ENCODE data around the gene RRBP1. TPM values are rescaled to one million over a fixed set of nuclear protein-coding genes. Genes with fewer than 3 reads are reported as not detected.
"Not testable (repeated sequence)": the region's sequence is repeated elsewhere in the genome, so short reads cannot be mapped to it uniquely, and the experiment has no call there.

Gene RRBP1
- total RNA-seq, 2 donors from 2014 or later: 191 to 212 TPM

GRCh38 chr20:17659801-17660200 is 22.2 kb downstream of the RRBP1 start:
- Histone ChIP-seq H3K9ac (ENCODE audit: extremely low read depth, low read length, poor library complexity, severe bottlenecking) (no peak overlapping the region), H3K27me3 (ENCODE audit: control insufficient read depth, insufficient read depth, low read length, poor library complexity, severe bottlenecking) (no peaks in the 10 kb centered on the region), H3K27ac (ENCODE audit: low read depth, low read length) (no peak overlapping the region), H3K4me3 (ENCODE audit: low read length) (no peak overlapping the region), H3K4me1 (ENCODE audit: control insufficient read depth, insufficient read depth, low read length) (no peaks in the 10 kb centered on the region), H3K9me3 (ENCODE audit: control insufficient read depth, low read length) (peaks cover 19% of the 10 kb centered on the region), H3K36me3 (ENCODE audit: control insufficient read depth, insufficient read depth, low read length) (peaks cover 57% of the 10 kb centered on the region)
- TF ChIP-seq, protein P1, sequence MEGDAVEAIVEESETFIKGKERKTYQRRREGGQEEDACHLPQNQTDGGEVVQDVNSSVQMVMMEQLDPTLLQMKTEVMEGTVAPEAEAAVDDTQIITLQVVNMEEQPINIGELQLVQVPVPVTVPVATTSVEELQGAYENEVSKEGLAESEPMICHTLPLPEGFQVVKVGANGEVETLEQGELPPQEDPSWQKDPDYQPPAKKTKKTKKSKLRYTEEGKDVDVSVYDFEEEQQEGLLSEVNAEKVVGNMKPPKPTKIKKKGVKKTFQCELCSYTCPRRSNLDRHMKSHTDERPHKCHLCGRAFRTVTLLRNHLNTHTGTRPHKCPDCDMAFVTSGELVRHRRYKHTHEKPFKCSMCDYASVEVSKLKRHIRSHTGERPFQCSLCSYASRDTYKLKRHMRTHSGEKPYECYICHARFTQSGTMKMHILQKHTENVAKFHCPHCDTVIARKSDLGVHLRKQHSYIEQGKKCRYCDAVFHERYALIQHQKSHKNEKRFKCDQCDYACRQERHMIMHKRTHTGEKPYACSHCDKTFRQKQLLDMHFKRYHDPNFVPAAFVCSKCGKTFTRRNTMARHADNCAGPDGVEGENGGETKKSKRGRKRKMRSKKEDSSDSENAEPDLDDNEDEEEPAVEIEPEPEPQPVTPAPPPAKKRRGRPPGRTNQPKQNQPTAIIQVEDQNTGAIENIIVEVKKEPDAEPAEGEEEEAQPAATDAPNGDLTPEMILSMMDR (conservative IDR thresholded peaks at IDR 0.05): peak; percentile 48
- no peak for DNase-seq
- Mint-ChIP-seq H3K4me3 (no peak overlapping the region), H3K27me3 (ENCODE audit: insufficient read depth) (no peaks in the 10 kb centered on the region), H3K9me3 (peaks cover 20% of the 10 kb centered on the region), H3K27ac (no peak overlapping the region), H3K4me1 (peaks cover 40% of the 10 kb centered on the region), H3K36me3 (ENCODE audit: low read depth) (peaks cover 39% of the 10 kb centered on the region)
- 98 to 99% methylated on average over 5 of the region's 5 CpGs for WGBS, 2 experiments (ENCODE audit: insufficient coverage in 1 of 2, insufficient read length in 1 of 2)

DNA sequence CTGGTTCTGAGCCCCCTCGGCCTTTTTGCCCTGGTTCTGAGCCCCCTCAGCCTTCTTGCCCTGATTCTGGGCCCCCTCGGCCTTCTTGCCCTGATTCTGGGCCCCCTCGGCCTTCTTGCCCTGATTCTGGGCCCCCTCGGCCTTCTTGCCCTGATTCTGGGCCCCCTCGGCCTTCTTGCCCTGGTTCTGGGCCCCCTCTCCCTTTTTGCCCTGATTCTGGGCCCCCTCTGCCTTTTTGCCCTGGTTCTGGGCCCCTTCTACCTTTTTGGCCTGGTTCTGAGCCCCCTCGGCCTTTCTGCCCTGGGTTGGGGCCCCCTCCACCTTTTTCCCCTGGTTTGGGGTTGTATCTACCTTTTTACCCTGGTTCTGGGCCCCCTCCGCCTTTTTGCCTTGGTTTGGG is 22.7 kb downstream of the RRBP1 start:
- Mint-ChIP-seq H3K9me3 (peaks cover 20% of the 10 kb centered on the region), H3K36me3 (ENCODE audit: low read depth) (peaks cover 42% of the 10 kb centered on the region), H3K4me1 (peaks cover 40% of the 10 kb centered on the region)
- H3K27ac Mint-ChIP-seq; H3K4me1 ChIP-seq (ENCODE audit: control insufficient read depth, insufficient read depth, low read length); H3K27ac ChIP-seq (ENCODE audit: low read depth, low read length); DNase-seq; H3K4me3 ChIP-seq (ENCODE audit: low read length); H3K9ac ChIP-seq (ENCODE audit: extremely low read depth, low read length, poor library complexity, severe bottlenecking); H3K27me3 ChIP-seq (ENCODE audit: control insufficient read depth, insufficient read depth, low read length, poor library complexity, severe bottlenecking); H3K27me3 Mint-ChIP-seq (ENCODE audit: insufficient read depth); H3K4me3 Mint-ChIP-seq: not testable (repeated sequence)
- 80 to 93% methylated on average over 1 to 6 of the region's 7 CpGs for WGBS, 2 experiments (ENCODE audit: insufficient coverage in 1 of 2, insufficient read length in 1 of 2)
- H3K36me3 ChIP-seq (ENCODE audit: control insufficient read depth, insufficient read depth, low read length): peaks cover 62% of the 10 kb centered on the region
- H3K9me3 ChIP-seq (ENCODE audit: control insufficient read depth, low read length): peaks cover 19% of the 10 kb centered on the region

- Histone ChIP-seq H3K36me3 (ENCODE audit: control insufficient read depth, insufficient read depth, low read length) (peaks cover 69% of the 10 kb centered on the region), H3K27me3 (ENCODE audit: control insufficient read depth, insufficient read depth, low read length, poor library complexity, severe bottlenecking) (no peaks in the 10 kb centered on the region), H3K9me3 (ENCODE audit: control insufficient read depth, low read length) (peaks cover 19% of the 10 kb centered on the region), H3K4me1 (ENCODE audit: control insufficient read depth, insufficient read depth, low read length) (peaks cover 3% of the 10 kb centered on the region), H3K9ac (ENCODE audit: extremely low read depth, low read length, poor library complexity, severe bottlenecking) (no peak overlapping the region), H3K4me3 (ENCODE audit: low read length) (no peak overlapping the region), H3K27ac (ENCODE audit: low read depth, low read length) (no peak overlapping the region)
- no peak for DNase-seq
- H3K27me3 Mint-ChIP-seq (ENCODE audit: insufficient read depth): no peaks in the 10 kb centered on the region
- H3K4me3 Mint-ChIP-seq: no peak overlapping the region
- peaks cover 20% of the 10 kb centered on the region for H3K9me3 Mint-ChIP-seq
- WGBS, 2 experiments (ENCODE audit: insufficient coverage in 1 of 2, insufficient read length in 1 of 2): 92 to 98% methylated on average over 2 of the region's 2 CpGs
- peaks cover 49% of the 10 kb centered on the region for H3K36me3 Mint-ChIP-seq (ENCODE audit: low read depth)
- H3K27ac Mint-ChIP-seq: no peak overlapping the region
- peaks cover 33% of the 10 kb centered on the region for H3K4me1 Mint-ChIP-seq
- TF ChIP-seq, protein P1 (conservative IDR thresholded peaks at IDR 0.05): no peak
Measured at GRCh38 chr20:17658648-17658993, 23.4 kb downstream of the RRBP1 start.

All from endodermal cell (in vitro differentiated cells).